ENCODE measurements around the gene RTRAF.
A peak's percentile ranks its signal among the peaks of the same experiment; 100 is the strongest.

The RTRAF gene

GRCh38 chr14:52020161-52020714 lies 30.9 kb downstream of the RTRAF start:
- DNase-seq (ENCODE audit: low read depth in 2 of 2), result no peak

DNA sequence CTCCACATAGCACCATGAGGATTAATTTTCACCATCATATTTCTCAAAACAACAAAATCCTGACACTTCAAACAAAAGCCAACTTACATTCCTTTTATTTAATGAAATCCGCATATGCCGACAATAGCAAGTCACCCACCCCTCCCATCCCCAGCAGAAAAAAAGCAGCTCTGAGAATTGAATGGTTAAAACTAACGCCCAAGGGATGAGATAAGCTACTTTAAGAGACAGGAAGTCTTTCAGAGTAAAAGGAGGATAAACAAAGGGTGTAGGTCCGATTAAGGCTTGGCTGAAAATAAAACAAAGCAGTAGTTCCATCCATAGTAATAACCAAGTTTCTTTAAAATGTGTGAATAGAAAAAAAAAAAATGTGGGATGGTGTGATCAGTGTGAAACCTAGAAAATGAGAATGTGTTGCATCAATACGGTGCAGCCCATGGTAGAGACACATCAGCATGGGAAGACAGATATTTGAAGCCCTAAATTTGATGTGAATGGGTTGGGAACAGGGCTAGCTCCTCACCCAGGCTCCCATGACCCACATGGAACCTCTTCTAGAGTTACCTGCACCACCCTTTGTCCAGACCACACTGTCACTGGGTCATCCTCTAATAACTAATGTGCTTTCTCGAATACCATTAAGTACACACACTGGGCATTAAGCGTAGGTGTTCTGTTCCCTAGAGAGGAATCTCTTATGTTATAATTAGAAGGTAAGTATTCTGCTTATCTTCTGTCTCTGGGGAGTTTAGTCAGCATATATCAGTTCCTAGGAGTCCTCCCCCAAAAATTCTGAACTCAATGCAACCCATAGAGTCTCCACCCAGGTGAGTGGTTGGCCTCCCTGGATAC lies 31.7 kb downstream of the RTRAF start:
- no peak for DNase-seq (ENCODE audit: low read depth in 2 of 2)

DNA sequence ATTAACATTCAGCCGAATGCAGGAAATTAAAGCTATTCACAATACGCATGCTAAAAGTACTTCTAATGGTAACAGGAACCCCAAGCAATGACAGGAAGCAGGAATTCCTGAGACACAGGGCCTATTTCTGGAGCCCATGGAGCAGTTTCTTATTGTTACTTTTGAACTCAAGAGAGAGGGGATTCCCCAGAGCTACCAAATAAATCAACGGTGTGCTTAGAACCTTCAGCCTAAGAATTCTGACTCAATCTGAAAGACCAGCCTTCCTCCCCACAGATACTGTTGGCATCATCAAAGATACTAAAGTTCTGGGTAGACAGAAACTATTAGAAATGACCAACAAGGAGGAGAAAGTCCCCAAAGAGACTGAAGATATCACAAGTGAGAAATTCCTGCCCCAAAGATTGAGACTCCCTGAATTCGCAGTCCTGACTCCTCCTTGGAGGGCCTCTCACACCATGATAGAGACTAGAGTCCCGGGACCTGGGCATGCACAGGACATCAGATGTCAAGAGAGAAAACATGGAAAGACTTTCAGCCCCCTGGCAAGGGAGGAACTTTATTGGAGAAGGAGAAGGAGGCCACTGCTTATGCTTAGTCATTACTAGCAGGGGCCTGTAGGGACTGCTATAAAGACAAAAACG lies 32.7 kb downstream of the RTRAF start:
- no peak for DNase-seq (ENCODE audit: low read depth in 2 of 2)

DNA sequence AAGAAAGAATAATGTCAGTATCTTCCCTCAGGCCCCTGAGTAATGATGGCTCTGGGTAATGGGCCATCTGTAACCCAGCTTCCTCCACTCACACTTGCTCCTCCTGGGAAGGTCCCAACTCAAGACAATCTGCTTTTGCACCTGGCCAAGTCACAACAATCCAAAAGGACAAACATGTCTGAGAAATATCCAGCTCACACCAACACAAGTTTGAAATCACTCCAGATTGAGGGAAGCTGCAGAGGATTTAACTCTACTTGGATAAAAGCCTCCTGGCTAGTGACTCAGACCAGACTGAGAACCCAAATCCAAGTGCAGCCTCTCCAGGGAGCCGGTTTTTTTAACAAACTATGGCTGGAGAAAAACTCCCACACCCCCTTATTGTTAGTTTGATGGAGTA lies 34.2 kb downstream of the RTRAF start:
- no peak for DNase-seq (ENCODE audit: low read depth in 2 of 2)

DNA sequence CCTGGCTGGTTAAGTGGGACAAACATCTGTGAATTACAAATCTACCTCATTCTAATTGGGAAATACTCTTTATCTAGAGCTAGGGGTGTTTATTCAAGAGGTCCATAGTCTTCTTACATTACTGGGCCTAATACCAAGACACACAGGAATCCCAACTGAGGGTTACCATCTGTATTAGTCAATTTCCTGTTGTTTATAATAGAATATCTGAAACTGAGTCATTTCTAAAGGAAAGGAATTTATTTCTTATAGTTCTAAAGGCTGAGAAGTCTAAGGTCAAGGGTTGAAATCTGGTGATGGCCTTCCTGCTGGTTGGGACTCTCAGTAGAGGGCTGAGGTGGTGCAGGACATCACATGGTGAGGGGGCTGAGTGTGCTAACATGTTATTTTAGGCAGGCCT lies 36.0 kb downstream of the RTRAF start:
- DNase-seq (ENCODE audit: low read depth in 2 of 2), result no peak

DNA sequence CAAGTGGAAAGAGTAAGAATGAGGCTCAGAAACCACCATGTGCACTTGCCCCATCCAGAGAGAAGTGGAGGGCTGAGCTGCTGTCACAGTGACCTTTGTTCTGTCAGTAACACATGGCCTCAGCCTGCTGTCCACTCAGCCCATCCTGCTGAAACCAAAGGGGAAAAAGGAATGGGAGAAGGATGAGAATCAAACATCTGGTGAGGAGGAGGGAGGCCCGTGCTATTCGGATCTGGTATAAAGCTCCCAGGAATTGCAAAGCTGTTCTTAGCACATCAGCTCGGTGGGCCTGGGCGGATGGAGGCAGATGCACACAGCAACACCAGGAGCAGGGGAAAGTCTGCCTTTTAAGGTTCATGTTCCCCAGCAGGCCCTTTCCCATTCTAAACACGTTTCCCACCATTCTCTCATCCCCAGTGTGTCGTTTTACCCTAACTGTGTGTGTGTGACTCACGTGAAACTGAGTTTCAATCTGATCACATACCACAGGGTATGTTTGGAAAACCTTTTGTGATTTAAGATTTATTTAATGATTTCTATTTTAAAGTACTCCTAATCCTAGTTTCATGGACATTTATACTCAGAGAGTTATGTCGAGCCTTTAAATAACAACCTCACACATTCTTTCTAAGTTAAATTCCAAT lies 36.8 kb downstream of the RTRAF start:
- DNase-seq (ENCODE audit: low read depth in 2 of 2), result no peak

DNA sequence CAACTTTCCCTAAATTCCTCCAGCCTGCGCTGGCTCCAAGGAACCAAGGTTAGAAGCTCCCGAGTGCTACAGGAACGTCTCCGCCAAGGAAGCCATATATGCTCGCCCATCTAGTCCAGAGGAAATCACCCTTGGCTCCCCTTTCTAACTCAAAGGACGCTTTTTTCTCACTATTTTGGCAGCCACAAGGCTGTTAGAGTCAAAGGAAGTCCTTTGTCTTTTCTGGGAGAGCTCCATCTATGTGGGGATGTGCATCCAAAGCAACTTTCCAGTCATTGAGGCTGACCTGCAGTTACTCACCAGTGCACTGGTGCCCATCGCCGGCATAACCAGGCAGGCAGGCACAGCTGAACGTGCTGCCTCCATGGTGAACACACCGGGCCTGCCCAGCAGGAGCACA lies 37.6 kb downstream of the RTRAF start:
- DNase-seq (ENCODE audit: low read depth in 2 of 2), result no peak

GRCh38 chr14:52029881-52030280 lies 40.5 kb downstream of the RTRAF start:
- no peak for DNase-seq (ENCODE audit: low read depth in 2 of 2)

DNA sequence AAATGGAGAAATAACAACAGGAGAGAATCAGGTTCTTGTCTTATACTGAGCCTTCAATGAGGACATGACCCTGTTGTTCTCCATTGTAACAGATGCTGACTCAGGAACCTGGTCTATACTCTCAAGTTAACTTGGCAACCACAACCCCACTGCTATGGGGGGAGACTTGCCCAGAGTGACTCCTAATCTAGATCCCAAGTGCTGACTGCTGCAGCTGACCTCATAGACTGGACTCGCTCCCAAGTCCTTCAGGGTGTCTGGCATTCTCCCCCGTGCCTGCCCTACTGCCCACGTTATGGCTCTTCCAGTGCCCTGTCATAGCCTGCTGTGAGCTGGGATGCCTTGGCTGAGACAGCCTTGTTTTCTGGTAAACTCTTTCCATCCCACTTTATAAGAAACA lies 42.4 kb downstream of the RTRAF start:
- DNase-seq (ENCODE audit: low read depth in 2 of 2), result no peak

DNA sequence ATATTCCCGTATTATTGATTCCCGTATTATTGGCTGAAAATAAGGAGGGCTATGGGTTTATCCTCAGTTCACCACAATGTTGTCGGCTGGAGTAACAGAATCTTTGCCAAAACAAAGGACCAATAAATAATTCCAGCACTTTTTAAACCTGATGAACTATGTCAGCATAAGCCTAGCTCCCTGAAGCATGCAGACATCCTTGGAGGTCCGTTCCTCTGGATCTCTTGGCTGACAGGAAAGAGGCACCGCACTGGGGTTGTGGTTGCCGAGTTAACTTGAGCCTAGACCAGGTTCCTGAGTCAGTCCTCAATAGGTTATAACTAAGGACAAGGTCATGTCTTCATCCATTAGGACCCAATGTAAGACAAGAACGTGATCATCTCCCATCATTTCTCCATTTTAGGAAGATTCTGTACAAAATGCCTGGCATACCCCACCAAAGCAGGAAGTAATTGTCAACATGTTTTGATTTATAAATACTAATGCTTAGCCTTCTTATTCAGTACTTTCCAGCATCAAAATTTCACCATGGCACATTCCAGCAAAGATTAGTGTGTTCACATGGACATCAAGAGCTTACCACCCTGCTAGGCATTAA lies 43.0 kb downstream of the RTRAF start:
- DNase-seq (ENCODE audit: low read depth in 2 of 2), result no peak

DNA sequence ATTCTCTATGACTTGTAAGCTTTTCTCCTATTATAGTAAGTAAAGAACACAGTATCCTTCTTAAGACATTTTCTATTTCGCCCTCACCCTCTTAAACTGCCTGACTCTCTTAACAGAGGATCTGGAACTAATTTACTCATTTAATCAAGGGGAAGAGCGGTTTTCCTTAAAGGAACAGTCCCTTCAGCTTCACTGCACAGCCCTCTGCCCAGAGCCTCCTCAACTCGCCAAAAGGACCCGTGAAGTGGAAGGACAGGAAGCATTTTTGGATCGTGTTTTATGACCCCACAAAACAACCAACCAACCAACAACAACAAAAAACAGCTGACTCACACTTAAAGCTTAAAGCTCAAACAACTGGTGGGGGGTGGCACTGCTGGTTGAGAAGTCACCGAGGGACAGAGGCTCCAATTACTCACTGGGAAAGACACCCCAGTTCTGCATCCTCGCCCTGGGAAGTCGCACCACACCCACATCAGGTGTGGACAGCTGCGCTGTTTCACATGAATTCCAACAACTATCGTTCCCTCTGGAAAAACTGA lies 43.8 kb downstream of the RTRAF start:
- DNase-seq (ENCODE audit: low read depth in 2 of 2), result no peak

DNA sequence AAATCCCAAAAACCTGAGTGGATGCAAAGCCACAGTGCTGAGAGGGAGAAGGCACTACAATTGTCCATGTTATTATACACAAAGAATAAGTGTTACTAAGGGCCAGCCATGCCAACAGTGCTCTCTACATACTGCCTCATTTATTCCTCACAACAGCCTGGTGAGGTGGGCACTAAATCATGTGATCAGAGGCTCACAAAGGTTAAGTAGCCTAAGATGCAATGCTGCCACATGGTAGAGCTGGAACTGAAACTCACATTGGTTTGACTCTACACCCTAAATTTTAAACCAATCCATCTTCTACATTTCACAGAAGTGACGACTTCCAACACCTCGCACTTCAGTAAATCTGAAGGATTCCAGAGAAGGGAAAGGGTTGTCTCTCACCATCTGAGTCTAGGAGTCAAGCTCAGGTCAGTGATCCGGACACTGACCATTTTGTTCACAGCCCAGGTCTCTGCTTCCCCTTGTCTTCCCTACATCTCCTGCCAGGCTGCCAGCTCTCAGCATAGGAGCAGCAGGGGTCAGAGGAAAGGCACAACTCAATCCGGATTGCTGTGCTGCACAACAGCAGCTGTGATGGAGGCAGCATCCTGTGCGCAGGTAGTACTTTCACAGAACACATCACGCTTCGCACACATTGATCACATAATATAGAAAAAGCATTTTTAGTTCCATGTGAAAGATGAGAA lies 49.9 kb downstream of the RTRAF start:
- no peak for DNase-seq (ENCODE audit: low read depth in 2 of 2)

- DNase-seq (ENCODE audit: low read depth in 2 of 2), result no peak
These were observed 51.3 kb downstream of the RTRAF start for GRCh38 chr14:52040598-52040997.

DNA sequence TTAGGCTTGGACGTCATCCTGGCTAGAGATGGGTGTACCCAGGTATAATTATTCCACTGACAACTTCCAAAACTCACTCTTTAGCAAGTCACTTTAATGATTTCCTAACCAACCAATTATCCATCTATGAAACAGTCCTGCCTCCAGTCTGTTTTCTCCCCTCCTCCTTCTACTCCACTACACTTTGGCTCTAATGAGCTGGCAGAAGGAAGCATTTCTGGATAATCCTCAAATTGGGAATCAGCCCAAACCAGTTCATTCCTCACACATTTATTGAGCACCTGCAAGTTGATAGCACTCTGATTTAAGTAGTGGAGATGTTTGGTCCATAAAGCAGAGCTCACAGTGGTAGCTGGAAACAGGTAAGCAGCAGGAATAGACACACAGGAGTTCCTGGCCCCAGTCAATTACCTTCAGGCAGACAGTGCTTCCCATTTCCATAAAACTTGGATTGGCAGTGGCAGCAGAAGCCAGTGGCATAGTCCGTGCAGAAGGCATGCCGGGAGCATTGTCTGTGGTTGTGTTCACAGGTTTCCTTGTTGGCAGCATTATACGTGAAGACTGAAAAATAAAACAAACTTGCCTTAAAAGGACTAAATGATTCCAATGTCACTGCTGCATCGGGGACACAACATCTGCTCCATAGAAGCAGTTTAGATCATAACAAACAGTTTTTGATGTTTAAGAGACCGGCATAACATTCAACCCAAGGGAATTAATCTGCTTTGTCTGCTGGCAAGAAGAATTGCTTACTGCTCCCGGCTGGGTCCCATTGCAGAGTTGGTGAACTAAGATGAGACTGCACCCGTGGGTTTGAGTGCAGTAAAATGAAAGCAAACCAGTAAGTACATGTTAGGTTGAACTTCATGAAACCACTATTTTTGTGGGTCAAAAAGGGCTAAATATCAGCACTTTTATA lies 53.3 kb downstream of the RTRAF start:
- no peak for DNase-seq (ENCODE audit: low read depth in 2 of 2)

DNA sequence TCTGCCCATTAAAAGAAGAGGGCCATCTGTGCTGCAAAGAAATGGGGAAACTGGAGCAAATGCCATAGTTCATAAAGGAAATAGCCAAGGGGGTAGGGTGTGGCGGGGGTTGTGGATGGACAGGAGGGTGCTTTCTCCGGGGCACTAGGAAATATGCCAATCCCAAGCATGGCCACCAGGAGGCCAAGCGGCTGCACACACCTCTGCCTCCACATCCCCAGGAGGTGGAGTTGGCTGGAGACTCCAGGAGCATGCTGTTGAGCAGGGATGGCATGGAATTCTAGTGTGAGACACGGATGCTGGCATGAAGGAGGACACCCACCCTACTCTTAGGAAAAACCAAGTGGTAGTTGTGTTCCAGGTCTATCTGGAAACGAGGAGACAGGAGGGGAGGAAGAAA lies 54.3 kb downstream of the RTRAF start:
- peak; percentile 30 to 33 for DNase-seq (ENCODE audit: low read depth in 2 of 2)

- no peak for DNase-seq (ENCODE audit: low read depth in 2 of 2)
These were observed 55.6 kb downstream of the RTRAF start for GRCh38 chr14:52044791-52045522.

DNA sequence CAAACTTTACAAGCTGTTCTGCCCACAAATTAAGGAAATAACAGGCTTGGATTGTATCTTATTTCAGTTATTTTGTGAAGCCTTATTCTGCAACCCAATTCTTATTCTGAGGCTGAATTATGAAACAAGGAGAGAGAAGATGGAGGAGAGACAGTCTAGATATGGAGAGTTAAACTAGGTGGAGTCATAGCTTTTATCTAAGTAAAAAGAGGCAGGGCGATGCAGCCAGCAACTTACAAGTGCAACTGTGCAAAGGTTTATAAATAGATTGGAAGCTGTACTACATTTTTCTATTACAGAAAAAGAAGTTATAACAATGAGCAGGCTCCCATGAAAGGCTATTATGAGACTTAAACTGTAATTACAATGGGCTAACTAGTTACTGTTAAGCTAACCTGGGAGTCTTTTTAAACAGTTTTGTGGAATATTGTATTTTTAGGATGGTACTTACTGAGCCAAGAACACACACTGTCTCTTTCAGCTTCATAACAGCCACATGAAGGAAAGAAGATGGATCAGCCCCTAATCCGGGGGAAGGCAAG lies 57.1 kb downstream of the RTRAF start:
- DNase-seq (ENCODE audit: low read depth in 2 of 2), result no peak

DNA sequence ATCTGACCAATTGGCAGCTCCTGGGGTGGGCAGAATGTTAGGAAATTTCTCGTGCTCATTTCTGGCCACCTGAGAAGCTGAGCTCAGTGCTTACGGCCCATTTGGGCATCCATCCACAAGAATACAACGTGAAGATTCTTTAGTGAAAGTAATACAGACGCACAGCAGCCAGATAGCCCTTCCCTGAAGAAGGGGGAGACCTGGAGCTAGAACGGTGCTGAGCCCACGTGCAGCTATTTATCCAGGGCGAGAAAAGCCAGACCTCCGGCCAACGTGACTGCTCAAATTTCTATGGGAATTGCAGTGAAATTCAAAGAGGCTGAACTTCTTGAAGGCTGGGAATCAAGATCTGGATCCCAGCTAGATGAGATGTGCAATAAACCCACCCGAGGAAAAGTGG lies 58.8 kb downstream of the RTRAF start:
- DNase-seq (ENCODE audit: low read depth in 2 of 2), result no peak

DNA sequence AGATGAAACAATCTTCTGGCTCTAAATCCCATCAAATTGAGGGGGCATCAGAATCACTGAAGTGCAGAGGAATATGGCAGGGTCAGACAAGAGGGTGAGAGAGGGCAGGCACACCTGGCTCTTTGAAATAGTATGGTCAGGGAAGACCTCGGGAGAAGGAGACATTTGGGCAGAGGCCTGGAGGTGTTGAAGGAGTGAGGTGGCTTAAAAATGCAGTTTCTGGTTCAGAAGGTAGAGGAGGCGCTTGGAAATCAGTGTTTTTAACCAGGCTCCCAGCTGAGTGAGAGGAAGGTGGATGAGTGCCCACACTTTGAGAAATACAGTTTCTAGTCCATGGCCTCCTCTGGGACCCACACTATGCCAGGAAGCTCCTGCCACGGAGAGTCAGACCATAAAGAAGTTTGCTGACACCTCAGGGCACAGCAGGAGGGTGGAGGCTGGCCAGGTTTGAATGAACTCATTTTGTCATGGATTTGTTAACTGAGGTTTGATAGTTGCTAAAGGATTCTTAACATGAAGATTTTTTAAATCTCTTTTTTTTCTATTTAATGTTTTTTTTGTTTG lies 59.4 kb downstream of the RTRAF start:
- DNase-seq (ENCODE audit: low read depth in 2 of 2), result no peak
